Measurements from ENCODE around the gene FAM47E. TPM values are rescaled to one million over a fixed set of nuclear protein-coding genes. Genes with fewer than 3 reads are reported as not detected.

FAM47E gene
- total RNA-seq = not detected

- peak; percentile 49 for DNase-seq
- H3K27me3 Mint-ChIP-seq = peaks cover 69% of the 10 kb centered on the region
- no peak within 1 kb of the TSS for H3K27ac Mint-ChIP-seq
- no peaks in the 10 kb centered on the region for H3K36me3 Mint-ChIP-seq (ENCODE audit: low read depth)
- H3K9me3 Mint-ChIP-seq = no peaks in the 10 kb centered on the region
- POLR2A ChIA-PET = interaction anchor here (1.0 to 1.2 kb wide), 2 partner anchors 37 to 54 kb away, joined by 3 read pairs; partner anchors contain the start of gene STBD1
- peak within 1 kb of the TSS; percentile 70 for H3K4me3 Mint-ChIP-seq
- H3K4me1 Mint-ChIP-seq = peaks cover 10% of the 10 kb centered on the region
- CTCF ChIA-PET = interaction anchor here (1.0 to 3.7 kb wide), 5 partner anchors 16 to 126 kb away, joined by 3 to 13 read pairs (median 3); no protein-coding TSS in a partner anchor
Observed at GRCh38 chr4:76251441-76252270, at the start of gene FAM47E. TSS of gene FAM47E (plus strand) at chr4:76251721. CDS start at chr4:76251747, 26 bp downstream.

- no peak overlapping the region for H3K27ac Mint-ChIP-seq
- CTCF ChIA-PET = interaction anchor here (1.6 kb wide), 1 partner anchor 24 kb away, joined by 4 read pairs; no protein-coding TSS in a partner anchor
- no peak for DNase-seq
- H3K36me3 Mint-ChIP-seq (ENCODE audit: low read depth) = no peaks in the 10 kb centered on the region
- H3K27me3 Mint-ChIP-seq = no peaks in the 10 kb centered on the region
- no peaks in the 10 kb centered on the region for H3K9me3 Mint-ChIP-seq
- H3K4me1 Mint-ChIP-seq = peaks cover 25% of the 10 kb centered on the region
- no peak overlapping the region for H3K4me3 Mint-ChIP-seq
- POLR2A ChIA-PET = no interaction called here
Observed at GRCh38 chr4:76203541-76203940, 48.0 kb upstream of the FAM47E start.

GRCh38 chr4:76204936-76205335 lies 46.6 kb upstream of the FAM47E start:
- Mint-ChIP-seq H3K4me3 (no peak overlapping the region), H3K27ac (no peak overlapping the region), H3K4me1 (peaks cover 15% of the 10 kb centered on the region), H3K9me3 (no peaks in the 10 kb centered on the region), H3K36me3 (ENCODE audit: low read depth) (no peaks in the 10 kb centered on the region), H3K27me3 (no peaks in the 10 kb centered on the region)
- DNase-seq = no peak
- POLR2A ChIA-PET = interaction anchor here (1.0 kb wide), 1 partner anchor 57 kb away, joined by 4 read pairs; the partner anchor contains the start of gene NUP54
- CTCF ChIA-PET = interaction anchor here (2.1 kb wide), 1 partner anchor 25 kb away, joined by 8 read pairs; no protein-coding TSS in a partner anchor

- Mint-ChIP-seq H3K36me3 (ENCODE audit: low read depth) (no peaks in the 10 kb centered on the region), H3K4me3 (no peak overlapping the region), H3K27ac (no peak overlapping the region), H3K4me1 (peaks cover 14% of the 10 kb centered on the region), H3K9me3 (no peaks in the 10 kb centered on the region), H3K27me3 (no peaks in the 10 kb centered on the region)
- ChIA-PET CTCF (interaction anchor here (0.6 to 2.1 kb wide), 2 partner anchors 26 to 57 kb away, joined by 3 to 8 read pairs; partner anchors contain the start of gene NUP54), POLR2A (interaction anchor here (1.0 kb wide), 1 partner anchor 57 kb away, joined by 4 read pairs; the partner anchor contains the start of gene NUP54)
- DNase-seq = no peak
Observed at GRCh38 chr4:76205476-76205875, 46.0 kb upstream of the FAM47E start.

- Mint-ChIP-seq H3K27ac (no peak overlapping the region), H3K9me3 (no peaks in the 10 kb centered on the region), H3K4me1 (peaks cover 14% of the 10 kb centered on the region), H3K36me3 (ENCODE audit: low read depth) (no peaks in the 10 kb centered on the region), H3K27me3 (no peaks in the 10 kb centered on the region), H3K4me3 (no peak overlapping the region)
- no peak for DNase-seq
- POLR2A ChIA-PET = interaction anchor here (1.0 kb wide), 1 partner anchor 58 kb away, joined by 4 read pairs; the partner anchor contains the start of gene NUP54
- CTCF ChIA-PET = interaction anchor here (0.6 to 2.1 kb wide), 2 partner anchors 27 to 58 kb away, joined by 3 to 8 read pairs; partner anchors contain the start of gene NUP54
Observed at GRCh38 chr4:76206222-76206942, 45.1 kb upstream of the FAM47E start.

GRCh38 chr4:76207549-76207948 lies 44.0 kb upstream of the FAM47E start:
- POLR2A ChIA-PET = no interaction called here
- H3K9me3 Mint-ChIP-seq = no peaks in the 10 kb centered on the region
- H3K27ac Mint-ChIP-seq = no peak overlapping the region
- H3K27me3 Mint-ChIP-seq = no peaks in the 10 kb centered on the region
- H3K36me3 Mint-ChIP-seq (ENCODE audit: low read depth) = no peaks in the 10 kb centered on the region
- H3K4me3 Mint-ChIP-seq = no peak overlapping the region
- CTCF ChIA-PET = interaction anchor here (1.6 kb wide), 1 partner anchor 170 kb away, joined by 4 read pairs; no protein-coding TSS in a partner anchor
- peaks cover 24% of the 10 kb centered on the region for H3K4me1 Mint-ChIP-seq
- no peak for DNase-seq

- Mint-ChIP-seq H3K4me1 (peaks cover 29% of the 10 kb centered on the region), H3K27me3 (no peaks in the 10 kb centered on the region), H3K36me3 (ENCODE audit: low read depth) (no peaks in the 10 kb centered on the region), H3K27ac (no peak overlapping the region), H3K9me3 (no peaks in the 10 kb centered on the region), H3K4me3 (no peak overlapping the region)
- DNase-seq = no peak
- ChIA-PET CTCF (interaction anchor here (1.6 kb wide), 1 partner anchor 169 kb away, joined by 4 read pairs; no protein-coding TSS in a partner anchor), POLR2A (no interaction called here)
Observed at GRCh38 chr4:76208005-76208765, 43.3 kb upstream of the FAM47E start.

- no peak for DNase-seq
- Mint-ChIP-seq H3K4me3 (no peak overlapping the region), H3K36me3 (ENCODE audit: low read depth) (no peaks in the 10 kb centered on the region), H3K9me3 (no peaks in the 10 kb centered on the region), H3K27ac (no peak overlapping the region), H3K4me1 (peaks cover 38% of the 10 kb centered on the region), H3K27me3 (no peaks in the 10 kb centered on the region)
- ChIA-PET CTCF (interaction anchor here (1.0 kb wide), 1 partner anchor 30 kb away, joined by 4 read pairs; no protein-coding TSS in a partner anchor), POLR2A (no interaction called here)
Observed at GRCh38 chr4:76209881-76210280, 41.6 kb upstream of the FAM47E start.

GRCh38 chr4:76210452-76210851 lies 41.1 kb upstream of the FAM47E start:
- no peak for DNase-seq
- CTCF ChIA-PET = interaction anchor here (1.0 to 3.8 kb wide), 3 partner anchors 12 to 96 kb away, joined by 3 to 15 read pairs (median 4); partner anchors contain the start of gene STBD1
- POLR2A ChIA-PET = interaction anchor here (0.5 to 1.1 kb wide), 2 partner anchors 96 to 164 kb away, joined by 3 read pairs; partner anchors contain the start of gene STBD1

GRCh38 chr4:76211769-76212708 lies 39.5 kb upstream of the FAM47E start:
- Mint-ChIP-seq H3K36me3 (ENCODE audit: low read depth) (no peaks in the 10 kb centered on the region), H3K27ac (peak overlapping the region; percentile 54), H3K9me3 (no peaks in the 10 kb centered on the region), H3K4me3 (peak overlapping the region; percentile 75), H3K4me1 (peaks cover 40% of the 10 kb centered on the region), H3K27me3 (no peaks in the 10 kb centered on the region)
- CTCF ChIA-PET = interaction anchor here (1.0 to 3.8 kb wide), 6 partner anchors 12 to 166 kb away, joined by 3 to 15 read pairs (median 6); partner anchors contain the start of gene STBD1
- DNase-seq = no peak
- POLR2A ChIA-PET = interaction anchor here (1.1 to 2.7 kb wide), 4 partner anchors 12 to 94 kb away, joined by 3 to 12 read pairs (median 6); partner anchors contain the start of genes NUP54 and STBD1

More at GRCh38 chr4:76210452-76210851, 41.1 kb upstream of the FAM47E start:
- no peak overlapping the region for H3K27ac Mint-ChIP-seq
- no peak overlapping the region for H3K4me3 Mint-ChIP-seq
- H3K36me3 Mint-ChIP-seq (ENCODE audit: low read depth) = no peaks in the 10 kb centered on the region
- H3K9me3 Mint-ChIP-seq = no peaks in the 10 kb centered on the region
- H3K4me1 Mint-ChIP-seq = peaks cover 40% of the 10 kb centered on the region
- no peaks in the 10 kb centered on the region for H3K27me3 Mint-ChIP-seq

- H3K9me3 Mint-ChIP-seq = no peaks in the 10 kb centered on the region
- H3K27ac Mint-ChIP-seq = peak overlapping the region; percentile 54
Observed at GRCh38 chr4:76212851-76213414, 38.6 kb upstream of the FAM47E start.

More at GRCh38 chr4:76212851-76213414, 38.6 kb upstream of the FAM47E start:
- Mint-ChIP-seq H3K36me3 (ENCODE audit: low read depth) (no peaks in the 10 kb centered on the region), H3K4me1 (peaks cover 40% of the 10 kb centered on the region), H3K27me3 (no peaks in the 10 kb centered on the region), H3K4me3 (peak overlapping the region; percentile 75)
- peak; percentile 40 for DNase-seq
- ChIA-PET CTCF (interaction anchor here (1.2 to 3.8 kb wide), 4 partner anchors 13 to 93 kb away, joined by 3 to 15 read pairs (median 6); partner anchors contain the start of gene STBD1), POLR2A (interaction anchor here (0.7 to 2.7 kb wide), 6 partner anchors 13 to 273 kb away, joined by 3 to 12 read pairs (median 4); partner anchors contain the start of genes NAAA and NUP54)

Measured in activated CD4-positive, alpha-beta memory T cell treated with anti-CD3 and anti-CD28 coated beads, Interleukin-2, amount 10 ng/mL, durations not matched to agents 7 days and 5 days (primary cell).